Measurements from ENCODE around the gene TMEM184A. TPM values are rescaled to one million over a fixed set of nuclear protein-coding genes. Genes with fewer than 3 reads are reported as not detected.
"Not testable (repeated sequence)": the region's sequence is repeated elsewhere in the genome, so short reads cannot be mapped to it uniquely, and the experiment has no call there.

Gene TMEM184A
- total RNA-seq, 3 donors from 2014 or later, result 6.6 to 8.2 TPM; not detected in 1

GRCh38 chr7:1521456-1521855 lies 34.5 kb downstream of the TMEM184A start:
- H3K27ac ChIP-seq, result no peak overlapping the region
- intact Hi-C loops (cut with DNase I; ENCODE audit: low total_unique reads), result no loop called here
- H3K36me3 ChIP-seq, result no peaks in the 10 kb centered on the region
- H3K9me3 ChIP-seq, result no peaks in the 10 kb centered on the region
- no peak for DNase-seq (ENCODE audit: low spot score in 2 of 2)
- H3K4me3 ChIP-seq, result no peak overlapping the region
- no peak for TF ChIP-seq POLR2A (IDR thresholded peaks at IDR 0.05)
- no peak for TF ChIP-seq CTCF (IDR thresholded peaks at IDR 0.05)
- TF ChIP-seq POLR2AphosphoS5 (IDR thresholded peaks at IDR 0.05), result no peak
- H3K4me1 ChIP-seq, result no peaks in the 10 kb centered on the region
- H3K27me3 ChIP-seq, result peaks cover 0 to 6% of the 10 kb centered on the region in 2 donors

- no peaks in the 10 kb centered on the region for H3K9me3 ChIP-seq
- intact Hi-C loops (cut with DNase I; ENCODE audit: low total_unique reads), result no loop called here
- peak in 1 of 3 donors; percentile 36 for TF ChIP-seq POLR2AphosphoS5 (IDR thresholded peaks at IDR 0.05)
- TF ChIP-seq POLR2A (IDR thresholded peaks at IDR 0.05), result no peak
- no peaks in the 10 kb centered on the region for H3K4me1 ChIP-seq
- DNase-seq (ENCODE audit: low spot score in 2 of 2), result no peak
- H3K4me3 ChIP-seq, result no peak overlapping the region
- H3K27me3 ChIP-seq, result peaks cover 0 to 6% of the 10 kb centered on the region in 2 donors
- H3K36me3 ChIP-seq, result no peaks in the 10 kb centered on the region
- no peak overlapping the region for H3K27ac ChIP-seq
These were observed 35.3 kb downstream of the TMEM184A start for GRCh38 chr7:1520539-1521234.

- intact Hi-C loops (cut with DNase I; ENCODE audit: low total_unique reads); H3K4me1 ChIP-seq; H3K27ac ChIP-seq; H3K9me3 ChIP-seq; H3K27me3 ChIP-seq; H3K36me3 ChIP-seq; DNase-seq (ENCODE audit: low spot score in 2 of 2); H3K4me3 ChIP-seq: not testable (repeated sequence)
These were observed 36.6 kb downstream of the TMEM184A start for GRCh38 chr7:1519322-1519922.

- peak; percentile 31 to 56 for DNase-seq (ENCODE audit: low spot score in 2 of 2)
- Histone ChIP-seq H3K4me1 (peaks cover 0 to 4% of the 10 kb centered on the region in 2 donors), H3K36me3 (no peaks in the 10 kb centered on the region), H3K27me3 (no peaks in the 10 kb centered on the region), H3K4me3 (no peak overlapping the region), H3K27ac (no peak overlapping the region), H3K9me3 (no peaks in the 10 kb centered on the region)
- TF ChIP-seq POLR2AphosphoS5 (IDR thresholded peaks at IDR 0.05) (no peak), CTCF (IDR thresholded peaks at IDR 0.05) (no peak), POLR2A (IDR thresholded peaks at IDR 0.05) (no peak)
- intact Hi-C loops (cut with DNase I; ENCODE audit: low total_unique reads), result no loop called here
These were observed 39.3 kb downstream of the TMEM184A start for GRCh38 chr7:1516586-1517251.

- H3K4me3 ChIP-seq; H3K36me3 ChIP-seq; H3K27me3 ChIP-seq; H3K4me1 ChIP-seq; DNase-seq (ENCODE audit: low spot score in 2 of 2); H3K27ac ChIP-seq; intact Hi-C loops (cut with DNase I; ENCODE audit: low total_unique reads); H3K9me3 ChIP-seq: not testable (repeated sequence)
These were observed 40.5 kb downstream of the TMEM184A start for GRCh38 chr7:1515509-1515967.

- Histone ChIP-seq H3K27me3 (no peaks in the 10 kb centered on the region), H3K27ac (no peak overlapping the region), H3K4me1 (peaks cover 0 to 4% of the 10 kb centered on the region in 2 donors), H3K36me3 (no peaks in the 10 kb centered on the region), H3K9me3 (no peaks in the 10 kb centered on the region), H3K4me3 (no peak overlapping the region)
- DNase-seq (ENCODE audit: low spot score in 2 of 2), result no peak
- TF ChIP-seq POLR2A (IDR thresholded peaks at IDR 0.05) (no peak), CTCF (IDR thresholded peaks at IDR 0.05) (no peak), POLR2AphosphoS5 (IDR thresholded peaks at IDR 0.05) (no peak)
- intact Hi-C loops (cut with DNase I; ENCODE audit: low total_unique reads), result no loop called here
These were observed 41.0 kb downstream of the TMEM184A start for GRCh38 chr7:1514995-1515401.

Data from breast epithelium (tissue), 4 donors.